HG03066 (cell line): Measurements from ENCODE around the gene SERINC2.
"Not testable (repeated sequence)": the region's sequence is repeated elsewhere in the genome, so short reads cannot be mapped to it uniquely, and the experiment has no call there.

Experiments
- ATAC-seq: cut with Tn5 transposase; IDR thresholded peaks from one replicate; pipeline ENCODE4 v1.9.1; 2021; ENCODE audit warnings: low read depth; ENCODE audit not compliant: unreplicated experiment

SERINC2 gene

DNA sequence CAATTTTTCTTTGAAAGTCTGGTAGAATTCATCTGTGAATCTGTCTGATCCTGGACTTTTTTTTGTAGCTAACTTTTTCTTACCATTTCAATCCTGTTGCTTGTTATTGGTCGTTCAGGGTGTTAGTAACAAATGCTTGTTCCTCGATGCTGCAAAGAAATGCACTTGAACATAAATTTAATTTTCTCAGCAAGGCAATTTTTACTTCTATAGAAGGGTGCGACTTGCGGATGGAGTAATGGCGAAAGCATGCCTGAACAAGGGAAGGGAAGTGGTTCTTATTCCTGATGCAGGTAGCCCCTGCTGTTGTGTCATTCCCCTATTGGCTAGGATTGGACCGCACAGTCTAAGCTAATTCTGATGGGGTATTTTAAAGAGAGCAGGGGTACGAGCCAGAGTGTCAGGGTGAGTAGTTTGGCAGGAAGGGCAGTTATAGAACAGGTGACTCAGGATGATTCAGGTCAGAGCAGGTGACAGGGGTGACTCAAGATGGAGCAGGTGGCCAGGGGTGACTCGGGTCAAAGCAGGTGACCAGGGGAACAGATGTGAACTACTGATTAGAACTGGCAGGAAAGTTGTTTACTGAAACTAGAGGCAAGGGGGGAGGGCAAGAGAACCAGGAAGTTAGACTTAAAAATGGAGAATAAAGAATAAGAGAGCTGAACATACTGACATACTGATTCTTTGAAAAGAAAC is 40.5 kb downstream of the SERINC2 start:
- no peak for ATAC-seq

DNA sequence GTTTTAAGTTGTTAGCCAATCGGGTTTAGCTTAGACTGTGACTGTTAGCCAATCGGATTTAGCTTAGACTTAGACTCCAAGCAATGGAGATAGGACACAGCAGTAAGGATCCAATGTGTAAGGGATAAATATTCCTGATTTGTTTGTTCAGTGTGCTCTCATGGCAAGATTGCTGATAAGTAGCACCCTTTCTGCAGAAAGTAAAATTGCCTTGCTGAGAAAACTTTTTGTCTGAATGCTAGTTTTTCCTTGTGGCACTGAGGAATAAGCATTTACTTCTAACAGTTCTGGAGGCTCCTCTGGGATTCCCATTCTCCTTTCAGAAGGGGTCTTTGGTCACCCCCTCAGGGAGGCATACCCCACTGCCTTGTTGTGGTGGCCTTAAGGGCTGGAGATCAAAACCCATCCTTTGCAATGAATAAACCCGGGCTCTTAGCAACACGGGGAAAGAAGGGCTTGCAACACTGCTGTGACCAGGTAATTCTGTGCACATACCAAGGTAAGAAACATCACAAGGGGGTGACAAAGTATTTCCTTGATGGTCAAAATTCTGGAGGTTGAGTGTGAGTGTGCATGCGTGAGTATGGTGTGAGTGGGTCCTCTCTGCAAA is 45.4 kb downstream of the SERINC2 start:
- no peak for ATAC-seq

DNA sequence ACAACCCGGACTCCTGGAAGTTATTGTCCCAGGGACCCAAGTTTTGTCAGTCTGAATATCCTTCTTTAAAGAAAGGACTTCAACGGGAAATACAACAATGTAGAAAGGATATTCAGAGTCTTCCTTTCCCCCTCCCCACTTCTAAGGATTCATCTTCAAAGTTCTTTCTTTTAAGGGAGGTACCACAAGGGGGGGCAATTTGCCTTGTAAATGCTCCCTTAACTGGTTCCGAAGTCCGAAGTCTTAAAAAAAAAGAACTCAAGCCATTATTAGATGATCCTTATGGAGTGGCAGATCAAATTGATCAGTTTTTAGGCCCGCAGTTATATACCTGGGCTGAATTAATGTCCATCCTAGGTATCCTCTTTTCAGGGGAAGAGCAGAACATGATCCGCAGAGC is 47.0 kb downstream of the SERINC2 start:
- no peak for ATAC-seq

DNA sequence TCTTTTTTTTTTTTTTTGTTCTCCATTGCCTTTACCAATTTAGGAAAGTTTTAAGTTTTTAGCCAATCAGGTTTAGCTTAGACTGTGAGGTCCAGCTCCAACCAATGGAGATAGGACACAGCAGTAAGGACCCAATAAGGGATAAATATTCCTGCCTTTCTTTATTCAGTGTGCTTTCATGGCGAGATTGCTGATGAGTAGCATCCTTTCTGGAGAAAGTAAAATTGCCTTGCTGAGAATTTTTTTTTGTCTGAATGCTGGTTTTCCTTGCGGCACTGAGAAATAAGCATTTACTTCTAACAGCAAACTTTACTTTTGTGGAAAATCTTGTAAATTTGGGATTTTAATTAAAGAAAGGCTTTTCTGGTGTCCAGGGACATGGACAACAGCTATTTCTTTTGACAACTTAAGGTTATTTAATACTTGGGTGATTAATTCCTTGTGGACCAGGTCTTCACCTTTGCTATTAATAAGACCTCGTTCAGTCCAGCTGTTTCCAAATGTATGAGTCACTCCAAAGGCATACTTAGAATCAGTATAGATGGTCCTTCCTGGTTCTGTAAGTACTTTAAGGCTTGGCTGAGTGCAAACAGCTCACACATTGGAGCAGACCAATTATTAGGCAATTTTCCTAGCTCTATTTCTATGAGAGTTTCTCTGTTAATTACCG is 54.1 kb downstream of the SERINC2 start:
- ATAC-seq, result no peak

DNA sequence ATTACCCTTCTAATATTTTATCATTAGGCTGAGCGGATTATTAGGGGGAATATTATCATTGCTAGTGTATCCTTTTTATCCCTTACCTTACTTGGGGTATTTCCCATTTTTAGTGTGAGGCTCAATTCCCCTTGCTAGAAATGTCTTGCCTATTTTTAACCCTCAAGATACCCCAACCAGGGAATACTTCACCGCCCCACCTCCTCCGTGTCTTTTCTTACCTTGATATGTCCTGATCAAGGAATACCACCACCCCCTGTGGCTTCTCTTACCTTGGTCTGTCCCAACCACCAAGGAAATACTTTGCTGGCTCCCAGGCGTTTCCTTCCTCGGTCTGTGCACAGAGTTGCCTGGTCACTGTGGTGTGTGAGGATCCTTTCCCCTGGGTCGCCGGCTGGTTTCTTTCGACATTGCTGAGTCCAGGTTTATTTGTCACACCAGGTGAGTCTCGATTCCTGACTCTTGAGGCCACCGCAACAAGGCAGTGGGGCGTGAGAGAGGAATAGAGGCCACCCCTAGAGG is 57.8 kb downstream of the SERINC2 start:
- no peak for ATAC-seq

DNA sequence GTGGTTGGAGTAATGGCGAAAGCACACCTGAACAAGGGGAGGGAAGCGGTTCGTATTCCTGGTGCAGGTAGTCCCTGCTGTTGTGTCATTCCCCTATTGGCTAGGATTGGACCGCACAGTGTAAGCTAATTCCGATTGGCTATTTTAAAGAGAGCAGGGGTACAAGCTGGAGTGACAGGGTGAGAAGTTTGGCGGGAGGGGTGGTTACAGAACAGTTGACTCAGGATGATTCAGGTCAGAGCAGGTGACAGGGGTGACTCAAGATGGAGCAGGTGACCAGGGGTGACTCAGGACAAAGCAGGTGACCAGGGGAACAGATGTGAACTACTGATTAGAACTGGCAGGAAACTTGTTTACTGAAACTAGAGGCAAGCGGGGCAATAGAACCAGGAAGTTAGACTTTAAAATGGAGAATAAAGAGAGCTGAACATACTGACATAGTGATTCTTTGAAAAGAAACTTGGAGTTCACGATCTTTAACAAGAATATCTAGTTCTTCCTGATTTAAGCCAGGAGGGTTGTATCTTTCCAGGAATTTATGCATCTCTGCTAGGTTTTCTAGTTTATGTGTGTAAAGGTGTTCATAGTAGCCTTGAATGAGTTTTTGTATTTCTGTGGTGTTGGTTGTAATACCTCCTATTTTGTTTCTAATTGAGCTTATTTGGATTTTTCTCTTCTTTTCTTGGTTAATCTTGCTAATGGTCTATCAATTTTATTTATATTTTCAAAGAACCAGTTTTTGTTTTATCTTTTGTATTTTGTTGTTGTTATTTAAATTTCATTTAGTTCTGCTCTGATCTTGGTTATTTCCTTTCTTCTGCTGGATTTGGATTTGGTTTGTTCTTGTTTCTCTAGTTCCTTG is 58.7 kb downstream of the SERINC2 start:
- ATAC-seq, result not testable (repeated sequence)

DNA sequence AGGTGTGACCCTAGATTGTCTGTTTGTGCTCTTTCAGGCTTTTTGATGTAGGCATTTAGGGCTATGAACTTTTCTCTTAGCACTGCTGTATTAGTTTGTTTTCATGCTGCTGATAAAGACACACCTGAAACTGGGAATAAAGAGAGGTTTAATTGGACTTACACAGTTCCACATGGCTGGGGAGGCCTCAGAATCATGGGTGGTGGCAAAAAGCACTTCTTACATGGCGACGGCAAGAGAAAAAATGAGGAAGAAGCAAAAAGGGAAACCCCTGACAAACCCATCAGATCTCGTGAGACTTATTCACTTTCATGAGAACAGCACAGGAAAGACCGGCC is 59.3 kb downstream of the SERINC2 start:
- ATAC-seq, result not testable (repeated sequence)

DNA sequence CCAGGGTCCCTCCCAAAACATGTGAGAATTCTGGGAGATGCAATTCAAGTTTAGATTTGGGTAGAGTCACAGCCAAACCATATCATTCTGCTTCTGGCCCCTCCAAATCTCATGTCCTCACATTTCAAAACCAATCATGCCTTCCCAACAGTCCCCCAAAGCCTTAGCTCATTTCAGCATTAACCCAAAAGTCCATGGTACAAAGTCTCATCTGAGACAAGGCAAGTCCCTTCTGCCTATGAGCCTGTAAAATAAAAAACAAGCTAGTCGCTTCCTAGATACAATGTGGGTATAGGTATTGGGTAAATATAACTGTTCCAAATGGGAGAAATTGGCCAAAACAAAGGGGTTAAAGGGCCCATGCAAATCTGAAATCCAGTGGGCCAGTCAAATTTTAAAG is 59.7 kb downstream of the SERINC2 start:
- not testable (repeated sequence) for ATAC-seq

DNA sequence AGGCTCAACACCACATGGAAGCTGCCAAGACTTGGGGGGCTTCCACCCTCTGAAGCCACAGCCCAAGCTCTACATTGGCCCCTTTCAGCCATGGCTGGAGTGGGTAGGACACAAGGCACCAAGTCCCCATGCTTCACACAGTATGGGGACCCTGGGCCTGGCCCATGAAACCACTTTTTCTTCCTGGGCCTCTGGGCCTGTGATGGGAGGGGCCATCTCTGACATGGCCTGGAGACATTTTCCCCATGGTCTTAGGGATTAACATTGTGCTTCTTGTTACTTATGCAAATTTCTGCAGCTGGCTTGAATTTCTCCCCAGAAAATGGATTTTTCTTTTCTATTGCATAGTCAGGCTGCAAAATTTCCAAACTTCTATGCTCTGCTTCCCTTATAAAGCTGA is 60.5 kb downstream of the SERINC2 start:
- not testable (repeated sequence) for ATAC-seq

DNA sequence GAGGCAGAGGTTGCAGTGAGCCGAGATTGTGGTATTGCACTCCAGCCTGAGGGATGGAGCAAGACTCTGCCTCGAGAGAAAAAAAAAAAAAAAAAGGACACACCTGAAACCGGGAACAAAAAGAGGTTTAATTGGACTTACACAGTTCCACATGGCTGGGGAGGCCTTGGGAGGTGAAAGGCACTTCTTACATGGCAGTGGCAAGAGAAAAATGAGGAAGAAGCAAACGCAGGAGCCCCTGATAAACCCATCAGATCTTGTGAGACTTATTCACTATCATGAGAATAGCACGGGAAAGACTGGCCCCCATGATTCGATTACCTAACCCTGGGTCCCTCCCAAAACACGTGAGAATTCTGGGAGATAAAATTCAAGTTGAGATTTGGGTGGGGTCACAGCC is 61.6 kb downstream of the SERINC2 start:
- not testable (repeated sequence) for ATAC-seq

DNA sequence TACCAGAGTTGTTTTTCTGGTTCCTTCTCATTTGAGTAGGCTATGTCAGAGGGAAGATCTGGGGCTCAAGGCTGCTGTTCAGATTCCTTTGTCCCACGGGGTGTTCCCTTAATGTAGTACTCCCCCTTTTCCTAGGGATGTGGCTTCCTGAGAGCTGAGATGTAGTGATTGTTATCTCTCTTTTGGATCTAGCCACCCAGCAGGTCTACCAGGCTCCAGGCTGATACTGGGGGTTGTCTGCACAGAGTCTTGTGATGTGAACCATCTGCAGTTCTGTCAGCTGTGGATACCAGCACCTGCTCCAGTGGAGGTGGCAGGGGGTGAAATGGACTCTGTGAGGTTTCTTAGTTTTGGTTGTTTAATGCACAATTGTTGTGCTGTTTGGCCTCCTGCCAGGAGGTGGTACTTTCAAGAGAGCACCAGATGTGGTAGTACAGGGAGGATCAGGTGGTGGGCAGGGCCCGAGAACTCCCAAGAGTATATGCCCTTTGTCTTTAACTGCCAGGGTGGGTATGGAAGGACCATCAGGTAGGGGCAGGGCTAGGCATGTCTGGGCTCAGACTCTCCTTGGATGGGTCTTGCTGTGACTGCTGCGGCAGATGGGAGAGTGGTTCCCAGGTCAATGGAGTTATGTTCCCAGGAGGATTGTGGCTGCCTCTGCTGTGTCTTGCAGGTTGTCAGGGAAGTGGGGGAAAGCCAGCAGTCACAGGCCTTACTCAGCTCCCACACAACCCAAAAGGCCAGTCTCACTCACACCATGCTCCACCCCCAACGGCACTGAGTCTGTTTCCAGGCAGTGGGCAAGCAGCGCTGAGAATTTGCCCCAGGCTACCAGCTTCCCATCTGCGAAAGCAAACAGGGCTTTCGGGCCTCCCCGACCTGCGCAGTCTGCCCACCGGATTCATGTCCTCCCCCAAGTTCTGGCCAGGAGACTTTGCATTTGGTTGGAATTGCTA is 64.2 kb downstream of the SERINC2 start:
- peak; percentile 62 for ATAC-seq

DNA sequence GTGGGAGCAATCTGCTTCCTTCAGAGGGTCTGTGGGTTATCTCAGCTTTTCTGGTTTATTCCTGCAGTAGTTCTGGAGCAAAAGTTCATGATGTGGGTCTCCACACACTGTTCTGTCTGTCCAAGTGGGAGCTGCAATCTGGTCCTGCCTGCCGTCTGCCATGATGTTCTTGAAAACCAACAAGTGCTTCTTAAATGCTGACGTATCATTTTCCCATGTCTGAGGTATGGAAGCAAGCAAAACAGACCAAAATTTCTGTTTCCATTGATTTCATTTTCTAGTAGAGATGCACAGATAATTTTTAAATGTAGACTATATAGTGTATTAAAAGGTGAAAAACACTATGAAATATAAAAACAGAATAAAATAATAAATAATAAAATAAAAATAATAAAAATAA is 65.2 kb downstream of the SERINC2 start:
- ATAC-seq, result no peak

DNA sequence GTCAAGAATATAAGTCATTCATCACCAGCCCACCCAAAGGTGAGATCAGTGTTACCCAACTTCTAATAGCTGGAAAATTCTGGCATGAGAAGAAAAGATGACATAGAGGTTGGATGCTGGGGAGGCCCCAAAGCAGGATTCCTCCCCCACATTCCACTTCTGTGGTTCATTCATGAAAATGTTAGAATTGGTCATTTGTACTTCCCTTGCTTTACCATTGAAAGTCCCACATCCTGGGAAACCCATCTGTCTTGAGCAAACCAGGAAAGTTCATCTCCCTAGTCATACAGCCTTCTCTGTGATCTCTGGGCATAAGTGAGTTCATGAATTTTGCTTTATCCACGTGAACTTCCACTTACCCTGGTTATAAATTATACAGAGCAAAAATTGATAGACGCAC is 66.8 kb downstream of the SERINC2 start:
- ATAC-seq, result no peak

DNA sequence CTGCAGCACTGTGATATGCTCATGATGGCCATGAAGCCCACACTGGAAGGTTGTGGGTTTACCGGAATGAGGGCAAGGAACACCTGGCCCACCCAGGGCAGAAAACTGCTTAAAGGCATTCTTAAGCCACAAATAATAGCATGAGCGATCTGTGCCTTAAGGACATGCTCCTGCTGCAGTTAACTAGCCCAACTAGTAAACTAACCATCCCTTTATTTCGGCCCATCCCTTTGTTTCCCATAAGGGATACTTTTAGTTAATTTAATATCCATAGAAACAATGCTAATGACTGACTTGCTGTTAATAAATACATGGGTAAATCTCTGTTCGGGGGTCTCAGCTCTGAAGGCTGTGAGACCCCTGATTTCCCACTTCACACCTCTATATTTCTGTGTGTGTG is 67.4 kb downstream of the SERINC2 start:
- not testable (repeated sequence) for ATAC-seq

DNA sequence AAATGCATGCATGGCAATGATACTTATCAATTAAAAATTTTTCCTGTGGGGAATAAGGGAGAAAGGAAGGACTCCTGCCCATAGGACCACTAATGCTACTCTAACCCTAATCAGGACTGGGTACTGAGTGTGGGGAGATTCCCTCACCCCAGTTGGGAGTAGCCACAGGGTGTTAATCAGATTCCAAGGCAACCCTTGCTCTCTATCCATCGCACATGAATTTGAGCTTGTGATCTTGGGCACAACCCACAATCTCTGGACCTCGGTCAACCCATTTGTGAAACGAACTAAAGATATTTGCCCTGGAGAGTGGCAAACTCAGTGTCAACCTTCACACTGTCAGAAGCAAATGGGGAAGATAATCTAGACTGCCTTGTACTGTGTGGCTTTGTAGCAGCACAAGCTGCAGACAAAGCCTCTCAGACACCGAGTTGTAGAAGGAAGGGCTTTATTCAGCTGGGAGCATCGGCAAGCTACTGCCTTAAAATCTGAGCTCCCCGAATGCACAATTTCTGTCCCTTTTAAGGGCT is 69.5 kb downstream of the SERINC2 start:
- ATAC-seq, result peak; percentile 12

DNA sequence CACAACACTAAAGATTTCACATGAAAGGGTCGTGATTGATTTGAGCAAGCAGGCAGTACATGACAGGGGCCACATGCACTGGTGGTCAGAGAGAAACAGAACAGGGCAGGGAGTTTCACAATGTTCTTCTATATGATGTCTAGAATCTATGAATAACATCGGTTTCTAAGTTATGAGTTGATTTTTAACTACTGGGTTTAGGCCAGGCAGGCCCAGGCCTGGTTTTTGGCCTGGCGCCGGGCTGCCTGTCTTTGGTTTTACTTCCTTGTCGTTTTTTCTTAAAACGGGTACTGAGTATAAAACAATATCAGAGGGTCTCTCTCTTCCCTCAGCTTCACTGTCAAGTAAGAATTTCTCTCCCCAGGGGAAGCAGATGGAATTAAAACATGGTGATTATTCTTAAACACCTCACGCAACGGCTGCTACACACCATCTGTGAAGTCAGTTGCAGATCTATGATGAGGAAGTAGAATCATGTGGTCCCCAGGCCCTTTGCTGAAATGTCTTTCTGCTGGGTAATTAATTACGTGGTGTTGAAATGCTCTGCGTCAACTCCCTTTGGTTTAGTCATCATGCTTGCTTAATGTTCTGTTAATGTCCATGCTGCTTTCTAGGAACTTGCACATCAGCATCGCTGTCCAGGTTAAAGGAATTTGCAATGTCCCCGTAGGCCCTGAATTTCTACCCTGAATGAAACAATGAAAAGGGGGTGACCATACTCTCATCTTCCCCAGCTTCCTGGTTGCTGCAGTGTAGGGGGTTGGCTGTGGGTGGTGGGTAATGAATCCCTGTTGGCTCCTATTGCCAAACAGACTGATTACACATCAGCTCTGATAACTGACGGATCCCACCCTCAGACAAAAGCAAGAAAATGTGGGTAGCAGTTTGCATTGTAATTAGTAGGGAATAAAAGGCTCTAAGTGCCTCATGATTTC is 70.3 kb downstream of the SERINC2 start:
- peak; percentile 72 for ATAC-seq
